ENCODE data around the gene FANCI.

Gene FANCI

DNA sequence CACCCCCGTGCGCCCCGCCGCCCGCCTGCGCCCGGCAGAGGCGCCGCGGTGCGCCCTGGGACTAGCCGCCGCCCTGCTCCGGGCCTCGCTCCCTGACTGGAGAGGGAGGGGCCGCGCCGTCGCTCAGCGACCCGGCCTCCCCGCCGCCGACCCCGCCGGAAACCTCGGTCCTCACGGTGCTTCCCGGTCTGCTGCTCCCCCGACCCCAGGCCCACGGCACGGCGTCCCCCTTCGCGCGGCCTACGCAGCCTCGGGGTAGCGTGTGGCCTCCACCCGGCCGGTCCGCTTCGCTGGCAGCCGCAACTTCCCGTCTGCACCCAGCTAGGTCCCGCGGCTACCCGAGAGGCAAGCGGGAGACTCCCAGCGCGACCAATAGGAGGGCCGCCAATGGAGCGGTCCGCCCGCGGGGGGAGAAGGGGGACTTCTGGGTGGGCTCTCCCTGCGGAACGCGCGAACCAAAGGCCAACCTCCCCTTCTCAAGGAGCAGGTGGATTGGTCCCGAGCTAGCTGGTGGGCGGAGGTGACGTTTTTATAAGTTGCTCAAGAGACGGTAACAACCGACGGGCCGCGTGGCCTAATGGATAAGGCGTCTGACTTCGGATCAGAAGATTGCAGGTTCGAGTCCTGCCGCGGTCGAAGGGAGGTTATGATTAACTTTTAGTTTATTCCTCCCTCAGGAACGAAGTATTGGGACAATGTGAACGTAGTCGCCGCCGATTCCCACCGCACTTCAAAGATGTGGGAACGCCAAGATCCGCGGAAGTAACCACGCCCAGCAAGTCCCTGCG lies 90.9 kb downstream of the FANCI start, which contains the start of gene POLG:
Gene POLG, minus strand, starts transcription at position 315 of the 788 bp plus-strand sequence. CDS start 1,070 bp downstream, outside the sequence.
- peak; percentile 87 for DNase-seq

DNA sequence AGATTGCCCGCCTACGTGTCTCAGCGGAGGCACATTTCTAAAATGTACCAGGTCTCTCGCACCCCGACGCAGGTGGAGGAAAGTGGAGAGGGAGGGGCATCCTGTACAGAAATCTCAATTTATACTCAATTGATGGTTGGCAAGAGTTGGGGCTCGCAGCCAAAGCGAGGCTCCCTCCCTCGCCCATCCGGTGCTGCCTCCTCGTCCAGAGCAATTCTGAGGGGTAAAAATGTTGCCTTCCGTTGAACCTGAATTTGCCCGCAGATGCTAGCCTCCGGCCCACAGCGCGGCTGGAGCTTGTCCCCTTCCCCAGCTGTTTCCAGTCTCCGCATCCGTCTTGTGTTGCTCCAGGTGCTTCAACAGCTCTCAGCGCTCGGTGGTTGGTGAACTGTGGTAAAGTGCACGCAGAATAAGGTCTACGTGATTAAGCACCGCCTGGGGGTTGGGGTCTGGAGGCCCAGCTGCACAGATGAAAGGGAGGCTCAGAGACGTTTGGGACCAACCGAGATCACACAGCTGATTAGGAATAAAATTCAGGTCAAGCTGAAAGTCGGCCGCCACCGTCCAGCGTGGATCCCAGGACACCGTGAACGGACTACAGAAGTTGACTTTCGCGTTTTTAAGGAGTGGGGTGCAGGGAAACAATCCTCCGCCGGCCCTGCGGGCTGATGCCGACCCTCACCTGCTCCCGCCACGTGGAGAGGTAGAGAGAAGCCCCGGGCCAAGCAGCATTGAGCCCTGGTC lies 91.7 kb downstream of the FANCI start:
- DNase-seq, result peak; percentile 61

DNA sequence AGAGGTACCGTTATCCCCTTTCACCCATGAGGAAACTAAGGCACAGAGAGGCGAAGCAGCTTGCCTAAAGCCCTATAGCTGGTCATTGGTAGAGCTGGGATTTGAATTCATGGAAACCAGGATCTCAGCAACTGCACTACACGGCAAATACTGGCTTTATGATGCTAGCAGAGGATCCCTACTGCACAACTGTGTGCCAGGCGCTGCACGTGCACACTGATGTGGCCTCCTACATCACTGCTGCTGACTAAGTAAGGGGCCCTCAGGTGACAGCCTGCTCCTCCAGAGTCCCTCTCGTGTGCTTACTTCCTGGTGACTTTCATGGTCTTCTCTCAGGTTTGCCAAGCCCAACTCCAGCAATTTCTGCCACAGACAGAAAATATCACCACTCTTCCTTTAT lies 94.3 kb downstream of the FANCI start:
- DNase-seq, result no peak

DNA sequence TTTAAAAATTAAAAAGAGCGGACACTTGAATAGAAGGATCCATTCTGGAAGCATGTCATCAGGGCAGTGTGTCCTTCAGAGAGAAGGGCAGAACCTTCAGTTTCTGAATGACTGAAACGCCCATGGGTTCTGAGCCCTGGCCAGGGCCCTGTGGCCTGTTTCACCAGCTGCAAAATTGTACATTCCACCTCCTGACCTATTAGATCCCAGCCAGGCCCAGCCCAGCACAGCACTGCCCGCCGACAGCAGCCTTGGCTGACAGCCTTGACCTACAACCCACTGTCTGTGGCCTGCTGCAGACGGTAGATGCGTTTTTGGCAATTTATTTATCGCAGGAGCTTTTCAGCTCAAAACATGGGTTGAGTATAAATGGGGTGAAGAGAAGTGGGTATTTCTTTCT lies 96.8 kb downstream of the FANCI start:
- DNase-seq, result no peak

DNA sequence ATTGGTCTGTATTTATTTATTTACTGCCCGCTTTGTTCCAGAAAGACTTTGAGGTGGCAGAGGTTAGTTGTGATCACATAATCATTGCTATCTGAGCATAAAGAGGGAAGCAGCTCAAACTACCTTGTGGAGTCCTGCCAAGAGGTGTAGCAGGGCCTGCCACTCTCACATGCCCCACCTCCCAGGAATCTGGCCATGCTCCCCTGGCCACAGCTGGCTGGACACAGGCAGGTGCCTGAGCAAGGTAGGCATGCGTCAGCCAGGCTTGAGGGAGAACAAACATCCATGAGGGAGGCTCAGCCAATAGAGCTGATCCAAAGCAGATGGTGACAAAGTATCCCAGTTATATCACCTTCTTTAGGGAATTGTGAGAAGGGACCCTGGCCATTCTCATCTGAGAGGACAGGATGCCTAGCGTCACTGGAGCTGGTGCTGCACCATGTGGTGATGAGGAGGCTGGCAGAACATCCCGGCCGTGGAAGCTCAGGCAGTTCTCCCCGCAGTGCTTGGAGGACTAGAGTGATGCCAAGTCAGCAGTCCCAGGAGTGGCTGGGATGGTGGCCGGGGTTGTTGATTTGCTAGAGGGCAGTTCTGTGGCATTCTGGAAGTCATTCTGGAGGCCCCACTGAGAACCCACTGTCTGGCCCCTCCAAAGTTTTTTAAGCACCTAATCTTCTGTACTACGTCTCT lies 97.7 kb downstream of the FANCI start:
- DNase-seq, result no peak

- no peak for DNase-seq
Measured at GRCh38 chr15:89342840-89343239, 99.1 kb downstream of the FANCI start.

DNA sequence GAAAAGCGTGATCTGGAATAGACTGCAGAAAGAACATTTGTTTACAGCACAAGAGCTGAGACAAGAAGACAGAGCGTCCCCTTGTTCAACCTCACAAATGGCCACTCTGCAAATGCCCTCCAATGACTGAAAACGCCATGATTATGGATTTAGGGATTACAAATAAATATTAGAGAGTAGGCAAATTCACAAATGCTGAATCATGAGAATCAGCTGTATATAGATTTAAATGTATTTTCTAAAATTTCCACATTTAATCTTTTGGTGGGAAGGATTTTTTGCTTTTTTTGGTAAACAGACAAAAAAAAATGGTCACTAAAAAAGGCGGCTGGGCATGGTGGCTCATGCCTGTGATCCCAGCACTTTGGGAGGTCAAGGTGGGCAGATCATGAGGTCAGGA lies 101.5 kb downstream of the FANCI start:
- DNase-seq, result no peak

DNA sequence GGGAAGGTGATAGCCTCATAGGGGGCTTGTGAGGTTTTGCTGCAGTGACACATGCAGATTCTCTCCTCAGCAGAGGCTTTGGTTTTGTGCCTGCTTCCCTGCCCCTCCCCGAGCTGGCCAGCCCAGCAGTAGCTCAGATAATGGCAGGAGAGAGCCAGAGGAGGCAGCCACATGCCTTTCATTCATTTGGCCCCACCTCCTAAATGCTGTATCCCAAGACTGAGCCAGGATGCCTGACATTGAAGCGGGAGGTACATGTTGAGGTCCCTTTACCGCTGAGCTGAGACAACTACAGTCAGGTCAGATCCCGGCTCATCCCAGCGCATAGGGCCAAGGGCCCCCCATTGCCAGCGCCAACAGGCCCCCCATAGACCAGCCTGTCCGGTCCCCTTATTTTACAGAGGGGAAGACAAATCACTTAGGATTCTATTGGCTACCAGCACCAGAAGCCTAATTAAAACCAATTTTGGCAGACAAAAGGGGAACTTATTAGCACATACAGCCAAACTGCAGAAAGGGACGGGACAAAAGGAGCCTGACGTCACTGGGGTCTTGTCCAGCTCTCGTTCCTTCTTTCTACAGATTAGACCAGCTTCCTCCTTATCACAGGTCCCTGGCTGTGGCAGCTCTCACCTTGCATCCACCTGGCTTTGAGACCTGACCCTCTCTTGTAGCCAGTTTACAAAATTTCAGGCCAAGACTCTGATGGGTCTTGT lies 102.9 kb downstream of the FANCI start:
- no peak for DNase-seq

GRCh38 chr15:89349206-89349558 lies 105.4 kb downstream of the FANCI start:
- no peak for DNase-seq

GRCh38 chr15:89352476-89352875 lies 108.7 kb downstream of the FANCI start:
- no peak for DNase-seq

- no peak for DNase-seq
Measured at GRCh38 chr15:89353991-89354390, 110.2 kb downstream of the FANCI start.

DNA sequence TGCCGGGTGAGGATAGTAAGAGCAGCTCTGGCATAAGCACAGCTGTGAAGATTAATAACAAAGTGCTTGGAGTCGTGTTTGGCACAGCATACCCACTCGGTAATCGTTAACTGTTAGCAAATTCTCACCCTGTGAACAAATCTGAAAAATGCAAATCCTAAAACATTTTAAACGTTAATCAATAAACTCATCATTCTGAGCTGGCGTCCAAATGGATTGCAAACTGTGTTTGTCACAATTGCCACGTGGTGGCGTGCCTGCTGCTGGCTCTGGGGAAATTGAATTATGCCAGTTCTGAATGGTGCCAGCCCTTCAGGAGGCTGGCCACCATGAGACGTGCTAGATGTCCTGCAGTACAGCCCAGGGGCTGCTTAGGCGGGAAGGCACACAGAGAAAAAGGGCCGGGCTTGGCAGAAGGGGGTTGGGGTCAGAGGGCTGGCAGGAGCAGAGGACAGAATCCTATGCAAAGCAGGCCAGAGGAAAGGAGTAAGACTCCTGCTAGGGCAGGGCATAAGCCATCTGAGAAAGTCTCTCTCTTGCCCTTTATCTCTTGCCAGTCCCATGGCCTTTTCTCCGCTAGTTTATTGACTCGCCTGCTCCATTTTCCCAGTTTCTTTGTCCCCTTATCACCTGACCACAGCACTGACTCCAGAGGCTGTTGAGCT lies 113.0 kb downstream of the FANCI start:
- no peak for DNase-seq

DNA sequence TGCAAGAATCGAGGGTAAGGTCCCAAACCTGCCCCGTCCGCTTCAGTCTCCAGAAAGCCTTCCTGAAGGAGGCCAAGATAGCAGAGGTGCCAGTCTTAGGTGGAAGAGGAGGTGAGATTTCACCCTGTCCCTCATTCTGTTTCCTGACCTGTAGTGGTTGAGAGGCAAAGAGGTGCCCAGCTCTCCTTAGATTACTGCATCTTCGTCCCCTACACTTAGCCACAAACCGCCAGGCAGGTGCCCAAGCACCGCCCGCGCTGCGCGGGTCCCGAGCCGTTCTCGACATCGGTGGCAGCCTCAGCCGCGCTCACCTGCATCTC lies 114.6 kb downstream of the FANCI start:
- DNase-seq, result no peak

- DNase-seq, result peak; percentile 30
Measured at GRCh38 chr15:89358755-89359439, 115.1 kb downstream of the FANCI start.

- no peak for DNase-seq
Measured at GRCh38 chr15:89359471-89360293, 115.9 kb downstream of the FANCI start.

DNA sequence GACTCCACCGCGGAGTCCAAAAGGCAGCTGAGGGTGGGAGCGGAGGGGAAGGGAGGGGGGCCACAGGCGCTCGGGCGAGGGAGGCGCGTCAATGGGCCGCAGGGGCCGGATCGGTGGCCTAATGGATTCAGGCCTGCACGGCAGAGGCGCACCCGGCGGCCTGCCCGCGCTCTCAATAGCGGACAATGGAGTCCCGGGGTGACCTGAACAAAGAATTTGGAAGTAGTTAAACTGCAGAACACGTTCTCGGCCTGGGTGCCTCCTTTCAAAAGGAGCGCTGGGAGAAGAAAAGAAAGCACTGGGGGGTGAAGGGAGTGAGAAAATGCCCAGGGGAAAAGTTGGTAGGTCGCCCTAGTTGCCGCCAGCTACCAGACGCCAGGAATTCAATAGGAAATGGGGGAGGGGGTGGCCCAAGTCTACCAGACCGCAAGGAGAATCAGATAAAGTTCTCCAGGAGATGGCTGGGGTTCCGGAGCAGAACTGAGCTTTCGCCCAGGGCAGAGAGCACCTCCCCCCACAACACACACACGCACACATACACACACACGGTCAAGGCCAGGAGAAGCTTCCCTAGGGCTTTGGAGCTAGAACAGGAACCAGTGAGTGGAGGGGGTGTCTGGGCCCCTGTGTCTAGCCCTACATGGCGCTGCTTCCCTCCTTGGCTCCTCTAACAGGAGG lies 116.7 kb downstream of the FANCI start:
- DNase-seq, result no peak

DNA sequence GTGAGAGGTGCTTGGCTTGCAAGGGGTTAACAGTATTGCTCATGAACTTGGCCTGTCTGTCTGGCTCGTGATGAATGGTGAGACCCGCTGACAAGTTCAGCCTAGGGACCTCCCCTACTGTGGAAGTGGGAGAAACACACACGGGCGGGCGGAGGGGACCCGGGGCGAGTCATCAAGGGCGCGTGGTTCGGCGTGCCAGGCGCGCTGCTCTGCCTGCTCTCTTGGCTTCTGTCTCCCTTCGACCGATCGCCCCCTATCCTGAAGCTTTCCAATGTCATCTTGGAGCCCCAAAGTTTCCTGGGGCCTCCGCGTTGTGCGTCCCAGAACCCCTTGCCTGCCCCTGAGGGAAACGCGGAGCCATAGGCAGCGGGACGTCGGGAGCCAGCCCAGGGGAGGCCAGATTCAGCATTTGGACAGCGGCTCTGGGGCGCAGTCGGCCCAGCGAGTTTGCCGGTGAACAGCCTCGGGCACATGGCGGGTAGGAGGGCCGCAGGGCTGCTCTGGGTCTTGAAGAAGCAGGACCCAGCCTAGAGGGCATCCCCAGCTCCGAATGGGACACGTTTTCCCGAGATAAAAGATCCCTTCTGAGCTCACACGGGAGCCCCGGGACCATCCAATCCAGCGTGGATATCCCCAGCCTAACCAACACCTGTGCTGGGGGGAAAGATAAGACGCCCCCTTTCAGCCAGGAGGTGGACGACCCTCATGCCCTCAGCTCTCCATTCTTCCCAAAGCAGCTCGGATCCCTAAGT lies 117.8 kb downstream of the FANCI start:
- DNase-seq, result peak; percentile 14

GRCh38 chr15:89362203-89363101 lies 118.7 kb downstream of the FANCI start:
- no peak for DNase-seq

DNA sequence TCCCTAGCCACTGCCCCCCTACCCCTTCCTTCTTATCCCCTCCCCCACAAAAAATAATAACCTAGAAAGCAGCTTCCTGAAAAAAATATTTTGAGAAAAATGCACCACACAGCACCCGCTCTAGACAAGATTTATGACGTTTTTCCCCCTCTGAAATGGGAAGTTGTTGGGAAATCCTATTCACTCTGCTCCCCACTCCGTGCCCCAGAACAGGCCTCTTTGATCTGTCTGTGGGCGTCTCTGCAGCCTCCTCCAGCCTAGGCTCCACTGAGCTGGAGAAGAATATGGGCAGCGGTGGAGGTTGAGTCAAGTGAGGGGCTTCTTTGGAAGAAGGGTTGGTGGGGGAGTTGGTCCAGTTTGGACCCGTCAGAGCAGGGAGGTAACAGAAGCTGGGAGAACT lies 119.4 kb downstream of the FANCI start:
- no peak for DNase-seq

All from DMS 273 treated with DMSO at 0.1 percent for 48 hours (cell line).